ENCODE results near the gene STC2.

GRCh38 chr5:173318330-173318729, 9.9 kb downstream of the STC2 start:
- TF ChIP-seq POLR2AphosphoS5 (IDR thresholded peaks at IDR 0.05) (no peak), CTCF (IDR thresholded peaks at IDR 0.05 in 8 of 11, conservative IDR thresholded peaks at IDR 0.05 in 3 of 11) (no peak), POLR2A (IDR thresholded peaks at IDR 0.05) (no peak)
